GM12878 (cell line): ENCODE results near the gene RPL22. TPM values are rescaled to one million over a fixed set of nuclear protein-coding genes. Genes with fewer than 3 reads are reported as not detected.

Experiments used
- ATAC-seq: fragments of 200-7000 bp; cut with Tn5 transposase; 3 replicates; pipeline ENCODE4 v1.9.1; 2020; ENCODE audit warnings: mild to moderate bottlenecking, moderate library complexity
- BruUV-seq: library from RNA; stranded (reverse); fragments of 400-500 nt; replicated peaks from 2 replicates; lab custom pipeline; 2021; lab: Mats Ljungman, UMichigan
- CTCF ChIA-PET: fragments of 300-600 bp; sonication (Branson Sonifier 250); formaldehyde crosslinking; extraction: SDS; loops from one replicate; lab custom pipeline; 2021; ENCODE audit warnings: inconsistent platforms; lab: Yijun Ruan, JAX
- POLR2A ChIA-PET: fragments of 350-600 bp; formaldehyde crosslinking; extraction: SDS; loops from one replicate; lab custom pipeline; 2021; ENCODE audit warnings: inconsistent platforms; lab: Charles Lee
- RAD21 ChIA-PET: fragments of 300-600 bp; sonication (Branson Sonifier 250); formaldehyde crosslinking; loops from one replicate; lab custom pipeline; 2023; ENCODE audit warnings: antibody characterized with exemption; ENCODE audit not compliant: unreplicated experiment; lab: Charles Lee
- SMC1A ChIA-PET: fragments of 300-600 bp; sonication (Branson Sonifier 250); formaldehyde crosslinking; loops from one replicate; lab custom pipeline; 2023; ENCODE audit not compliant: unreplicated experiment, uncharacterized antibody; lab: Charles Lee
- DNase-seq: peaks from one replicate; pipeline ENCODE4 v3.0.0-alpha.2; 2011; ENCODE audit warnings: low read depth, low spot score
- FAIRE-seq: peaks from 3 replicates; lab custom pipeline; 2011; peaks lifted over from hg19 to GRCh38; lab: Jason Lieb, UNC
- H2AFZ ChIP-seq: 2 replicates; pipeline ENCODE4 v1.6.0; 2011; ENCODE audit warnings: low read depth, low read length, control low read depth; ENCODE audit not compliant: control insufficient read depth
- H3K27ac ChIP-seq: 2 replicates; pipeline ENCODE4 v1.5.1; 2011; ENCODE audit warnings: control low read depth; ENCODE audit not compliant: control insufficient read depth, insufficient read depth
- H3K27me3 ChIP-seq, 2 experiments: replicated peaks in 1 of 2; 2 replicates each; pipeline versions ENCODE4 v1.6.0 to v1.6.1; 2011; ENCODE audit warnings: low read length in 1 of 2; ENCODE audit not compliant: control insufficient read depth in 2 of 2, insufficient read depth in 2 of 2
- H3K36me3 ChIP-seq, 2 experiments: 2 replicates each; pipeline ENCODE4 v1.5.1; 2011; ENCODE audit warnings: low read length in 1 of 2; ENCODE audit not compliant: control insufficient read depth in 2 of 2, insufficient read depth in 2 of 2
- H3K4me1 ChIP-seq: 2 replicates; pipeline ENCODE4 v1.6.1; 2011; ENCODE audit warnings: mild to moderate bottlenecking, low read length, moderate library complexity, mixed read lengths; ENCODE audit not compliant: control insufficient read depth, insufficient read depth
- H3K4me2 ChIP-seq: 2 replicates; pipeline ENCODE4 v1.6.0; 2011; ENCODE audit warnings: control low read depth; ENCODE audit not compliant: control insufficient read depth, insufficient read depth
- H3K4me3 ChIP-seq: fragments of 200-600 bp; sonication (generic); 2 replicates; pipeline ENCODE4 v1.5.1; 2016
- H3K79me2 ChIP-seq: 2 replicates; pipeline ENCODE4 v1.6.0; 2011; ENCODE audit warnings: low read length; ENCODE audit not compliant: control insufficient read depth, insufficient read depth
- H3K9ac ChIP-seq: 2 replicates; pipeline ENCODE4 v1.8.0; 2011; ENCODE audit warnings: low read length, control low read depth, mixed read lengths; ENCODE audit not compliant: control insufficient read depth, insufficient read depth
- H3K9me3 ChIP-seq: replicated peaks from 3 replicates; pipeline ENCODE4 v1.5.1; 2011; ENCODE audit warnings: mild to moderate bottlenecking, low read length; ENCODE audit not compliant: control insufficient read depth, insufficient read depth
- H4K20me1 ChIP-seq: 2 replicates; pipeline ENCODE4 v1.6.0; 2011; ENCODE audit not compliant: control insufficient read depth, insufficient read depth
- CHD2 ChIP-seq: IDR thresholded peaks from 2 replicates; pipeline ENCODE4 v1.6.1; 2011; ENCODE audit warnings: low read depth, low read length, improper control_type of control experiment, borderline replicate concordance
- CREB1 ChIP-seq: IDR thresholded peaks from 2 replicates; pipeline ENCODE4 v1.6.1; 2012; ENCODE audit warnings: low read depth, mild to moderate bottlenecking, inconsistent platforms
- CREM ChIP-seq: IDR thresholded peaks from 2 replicates; pipeline ENCODE4 v1.6.1; 2014; ENCODE audit warnings: antibody characterized with exemption, low read depth
- ETV6 ChIP-seq, 2 experiments: fragments of 450-650 bp in 1 of 2; IDR thresholded peaks in 1 of 2; conservative IDR thresholded peaks in 1 of 2; 2 replicates each; pipeline ENCODE4 v1.6.1; 2014; ENCODE audit warnings: antibody characterized with exemption in 1 of 2, borderline replicate concordance in 1 of 2, low read depth in 1 of 2, mild to moderate bottlenecking in 1 of 2, moderate library complexity in 1 of 2
- EZH2 ChIP-seq: IDR thresholded peaks from 2 replicates; pipeline ENCODE4 v1.6.1; 2012; ENCODE audit warnings: low read depth, mild to moderate bottlenecking, control low read depth, inconsistent platforms, low read length, borderline replicate concordance; ENCODE audit not compliant: control insufficient read depth
- GABPA ChIP-seq: IDR thresholded peaks from 2 replicates; pipeline ENCODE4 v1.6.1; 2014; ENCODE audit warnings: antibody characterized with exemption, low read depth, mild to moderate bottlenecking, inconsistent platforms
- MYC ChIP-seq: IDR thresholded peaks from 2 replicates; pipeline ENCODE4 v1.6.1; 2011; ENCODE audit warnings: mild to moderate bottlenecking, low read length, moderate library complexity, inconsistent platforms; ENCODE audit not compliant: insufficient read depth, insufficient replicate concordance, insufficient read length, severe bottlenecking
- NBN ChIP-seq: fragments of 450-650 bp; IDR thresholded peaks from 2 replicates; pipeline ENCODE4 v1.6.1; 2016
- NR2C2 ChIP-seq: IDR thresholded peaks from 2 replicates; pipeline ENCODE4 v1.6.1; 2011; ENCODE audit warnings: borderline replicate concordance, low read depth; ENCODE audit not compliant: control insufficient read depth, insufficient read length
- NR2F1 ChIP-seq: fragments of 450-650 bp; conservative IDR thresholded peaks from 2 replicates; pipeline ENCODE4 v1.6.1; 2017; ENCODE audit warnings: mild to moderate bottlenecking
- PAX5 ChIP-seq: IDR thresholded peaks from 2 replicates; pipeline ENCODE4 v1.6.1; 2011; ENCODE audit warnings: low read depth, low read length, borderline replicate concordance
- POLR2A ChIP-seq: IDR thresholded peaks from 2 replicates; pipeline ENCODE4 v1.6.1; 2011; ENCODE audit warnings: low read depth, mild to moderate bottlenecking, low read length
- SMAD5 ChIP-seq: IDR thresholded peaks from 2 replicates; pipeline ENCODE4 v1.6.1; 2016; ENCODE audit warnings: antibody characterized with exemption, low read depth
- SPI1 ChIP-seq: IDR thresholded peaks from 2 replicates; pipeline ENCODE4 v1.6.1; 2011; ENCODE audit warnings: low read depth, mild to moderate bottlenecking, low read length, moderate library complexity, borderline replicate concordance; ENCODE audit not compliant: insufficient read depth
- STAT1 ChIP-seq: fragments of 450-650 bp; conservative IDR thresholded peaks from 2 replicates; pipeline ENCODE4 v1.6.1; 2014; ENCODE audit warnings: antibody characterized with exemption, mild to moderate bottlenecking
- SUPT20H ChIP-seq: IDR thresholded peaks from 2 replicates; pipeline ENCODE4 v1.6.1; 2011; ENCODE audit warnings: low read depth, mild to moderate bottlenecking, low read length, moderate library complexity, borderline replicate concordance; ENCODE audit not compliant: control insufficient read depth
- SUZ12 ChIP-seq: fragments of 200-600 bp; sonication (generic); IDR thresholded peaks from one replicate; pipeline ENCODE4 v1.6.1; 2018; ENCODE audit warnings: antibody characterized with exemption, mild to moderate bottlenecking; ENCODE audit not compliant: unreplicated experiment
- WRNIP1 ChIP-seq: IDR thresholded peaks from 2 replicates; pipeline ENCODE4 v1.6.1; 2011; ENCODE audit warnings: low read depth, low read length, improper control_type of control experiment, borderline replicate concordance
- ZBED1 ChIP-seq: IDR thresholded peaks from 2 replicates; pipeline ENCODE4 v1.6.1; 2016; ENCODE audit warnings: borderline replicate concordance
- ZNF207 ChIP-seq: fragments of 450-650 bp; IDR thresholded peaks from 2 replicates; pipeline ENCODE4 v1.6.1; 2014; ENCODE audit warnings: antibody characterized with exemption, mild to moderate bottlenecking, borderline replicate concordance
- ZNF24 ChIP-seq: fragments of 450-650 bp; IDR thresholded peaks from 2 replicates; pipeline ENCODE4 v1.6.1; 2017; ENCODE audit warnings: antibody characterized with exemption, mild to moderate bottlenecking
- ZSCAN29 ChIP-seq: fragments of 450-650 bp; IDR thresholded peaks from 2 replicates; pipeline ENCODE4 v1.6.1; 2017; ENCODE audit warnings: mild to moderate bottlenecking, moderate library complexity
- WGBS: methylation state at CpG from one replicate; pipeline ENCODE4 v1.1.6; 2016; ENCODE audit warnings: low lambda C conversion rate; ENCODE audit not compliant: insufficient replicate concordance, insufficient coverage; ENCODE audit errors: missing lambda C conversion rate; 5-methylcytosine and 5-hydroxymethylcytosine counted together
- in situ Hi-C: fragments of 300-500 bp; cut with MboI; formaldehyde crosslinking; loops from 9 replicates; pipeline ENCODE4 v1.14.3; 2018; ENCODE audit warnings: mixed read lengths
- intact Hi-C: fragments of 100-400 bp; cut with micrococcal nuclease; formaldehyde crosslinking; loops from one replicate; pipeline ENCODE4 v1.14.2; 2022; ENCODE audit not compliant: unreplicated experiment
- polyA plus RNA-seq, 11 experiments: library from polyadenylated mRNA; depleted of rRNA in 4 of 11; unstranded in 6 of 11; stranded (reverse) in 5 of 11; fragments of >200 nt; fragmentation: Nextera tagmentation in 4 of 11; fragmentation: Illumina TruSeq in 1 of 11; extraction: Ambion mirVana in 4 of 11; extraction: Trizol in 1 of 11; gene quantifications; 1 replicate in 1 of 11; 2 replicates in 10 of 11; pipeline versions ENCODE4 v1.2.1 to v1.2.3, GENCODE V29; 2011 to 2016; ENCODE audit warnings: inconsistent platforms in 2 of 11, missing spikeins in 2 of 11, low read depth in 1 of 11
- total RNA-seq, 4 experiments: library from RNA; depleted of rRNA in 3 of 4; stranded (reverse); fragments of >200 nt in 3 of 4; fragmentation: Illumina TruSeq in 1 of 4; extraction: Trizol in 1 of 4; gene quantifications; 2 replicates each; pipeline versions ENCODE4 v1.2.1 to v1.2.3, GENCODE V29; 2013 to 2021

RPL22 gene
- total and polyA plus RNA-seq, 10 of the 15 experiments (the other 5 are each of a cell fraction or from before 2014, with no cell fraction given), result 191 to 560 (median 430) TPM

GRCh38 chr1:6235296-6235677 is 35.9 kb upstream of the RPL22 start:
- intact Hi-C loops (no loop called here), in situ Hi-C loops (no loop called here)
- Histone ChIP-seq H2AFZ (peak overlapping the region; percentile 47), H3K9ac (peak overlapping the region; percentile 94), H3K36me3 (peaks cover 0 to 15% of the 10 kb centered on the region in 2 experiments; a peak in 3 of 4 replicates), H3K79me2 (peaks cover 17% of the 10 kb centered on the region), H3K4me2 (peak overlapping the region; percentile 56), H3K4me1 (peaks cover 5% of the 10 kb centered on the region; the same call in 1 of the 2 replicates), H3K27ac (peak overlapping the region; percentile 73), H3K9me3 (no peaks in the 10 kb centered on the region), H3K4me3 (peak overlapping the region; percentile 91), H3K27me3 (peaks cover 0 to 4% of the 10 kb centered on the region in 2 experiments; a peak in 2 of 4 replicates), H4K20me1 (no peaks in the 10 kb centered on the region)
- ChIA-PET CTCF (interaction anchor here (0.8 to 3.8 kb wide), 4 partner anchors 12 to 202 kb away, joined by 3 to 16 read pairs (median 4); no protein-coding TSS in a partner anchor), POLR2A (interaction anchor here (1.0 to 2.0 kb wide), 3 partner anchors 11 to 159 kb away, joined by 3 to 10 read pairs (median 4); partner anchors contain the start of genes ACOT7 and RNF207), RAD21 (interaction anchor here (0.8 to 2.0 kb wide), 3 partner anchors 11 to 159 kb away, joined by 3 to 10 read pairs (median 3); partner anchors contain the start of genes ACOT7 and RNF207), SMC1A (interaction anchor here (0.7 to 1.0 kb wide), 2 partner anchors 25 to 124 kb away, joined by 3 read pairs; no protein-coding TSS in a partner anchor)
- ATAC-seq (peak; percentile 36), DNase-seq (no peak), FAIRE-seq (no peak)
- no TSS peak for BruUV-seq
- under 1% methylated on average over 29 of the region's 30 CpGs for WGBS
- no peak for TF ChIP-seq CHD2
- TF ChIP-seq NBN, result peak; percentile 24; the same call in 1 of the 2 replicates
- TF ChIP-seq ZBED1, result no peak
- no peak for TF ChIP-seq SMAD5
- TF ChIP-seq SPI1, result no peak
- TF ChIP-seq CREM, result no peak
- TF ChIP-seq STAT1, result no peak
- TF ChIP-seq NR2F1, result peak; percentile 52; the same call in 1 of the 2 replicates
- TF ChIP-seq MYC, result no peak
- TF ChIP-seq SUZ12, result no peak
- no peak for TF ChIP-seq WRNIP1
- TF ChIP-seq CREB1, result 0 out of 2 replicates have a peak, but pooled peaks have one; percentile 53
- no peak for TF ChIP-seq SUPT20H
- TF ChIP-seq ZSCAN29, result no peak
- TF ChIP-seq ETV6 (conservative IDR thresholded peaks at IDR 0.05 in 1 of 2, IDR thresholded peaks at IDR 0.05 in 1 of 2; ENCODE audit: borderline replicate concordance in 1 of 2, low read depth in 1 of 2), result no peak
- TF ChIP-seq ZNF24, result no peak
- no peak for TF ChIP-seq PAX5
- no peak for TF ChIP-seq NR2C2
- no peak for TF ChIP-seq POLR2A
- TF ChIP-seq GABPA, result no peak
- no peak for TF ChIP-seq ZNF207
- no peak for TF ChIP-seq EZH2
